Esophagus squamous epithelium (tissue), 5 donors: ENCODE measurements around the gene EIF4E. TPM values are rescaled to one million over a fixed set of nuclear protein-coding genes. Genes with fewer than 3 reads are reported as not detected.
"Not testable (repeated sequence)": the region's sequence is repeated elsewhere in the genome, so short reads cannot be mapped to it uniquely, and the experiment has no call there.

Experiments used
- DNase-seq: peaks from one replicate; lab custom pipeline; 2025; lab: John Stamatoyannopoulos, UW
- H3K27ac ChIP-seq, 4 donors: fragments of 200-600 bp; sonication (generic); one replicate each; pipeline ENCODE4 v1.5.1; 2016 to 2019; ENCODE audit warnings: mild to moderate bottlenecking in 1 of 4
- H3K27me3 ChIP-seq, 4 donors: fragments of 200-600 bp; sonication (generic); 1 replicate in 3 of 4; 2 replicates in 1 of 4; pipeline versions ENCODE4 v1.5.1 to v1.6.0; 2017 to 2021; ENCODE audit warnings: antibody characterized with exemption in 1 of 4
- H3K36me3 ChIP-seq, 3 donors: fragments of 200-600 bp; sonication (generic); one replicate each; pipeline ENCODE4 v1.5.1; 2016 to 2019
- H3K4me1 ChIP-seq, 3 donors: fragments of 200-600 bp; sonication (generic); one replicate each; pipeline ENCODE4 v1.5.1; 2017 to 2019
- H3K4me3 ChIP-seq, 4 donors: fragments of 200-600 bp; sonication (generic); 1 replicate in 3 of 4; 2 replicates in 1 of 4; pipeline ENCODE4 v1.5.1; 2016 to 2019; ENCODE audit warnings: mild to moderate bottlenecking in 2 of 4, moderate library complexity in 1 of 4
- H3K9me3 ChIP-seq, 3 donors: fragments of 200-600 bp; sonication (generic); one replicate each; pipeline ENCODE4 v1.5.1; 2016 to 2019
- CTCF ChIP-seq, 6 experiments: fragments of 450-650 bp in 4 of 6; fragments of 200-600 bp in 2 of 6; sonication (generic) in 2 of 6; IDR thresholded peaks; one replicate each; pipeline ENCODE4 v1.5.1; 2016 to 2019; ENCODE audit warnings: antibody characterized with exemption in 6 of 6, mild to moderate bottlenecking in 4 of 6, moderate library complexity in 4 of 6
- POLR2A ChIP-seq, 4 donors: fragments of 450-650 bp; IDR thresholded peaks; one replicate each; pipeline ENCODE4 v1.6.1; 2017; ENCODE audit warnings: antibody characterized with exemption in 4 of 4, mild to moderate bottlenecking in 4 of 4, moderate library complexity in 3 of 4
- WGBS, 2 donors: methylation state at CpG; one replicate each; pipeline ENCODE4 v1.1.5; 2018; 5-methylcytosine and 5-hydroxymethylcytosine counted together
- intact Hi-C: fragments of 100-400 bp; cut with DNase I; formaldehyde crosslinking; loops from one replicate; pipeline ENCODE4 v1.15.0; 2022
- total RNA-seq, 4 donors: library from RNA; depleted of rRNA; stranded (reverse); fragments of >200 nt; gene quantifications; one replicate each; pipeline ENCODE4 v1.1.0, GENCODE V29; 2016
- donor health status: DM: yes; HTN: yes; CAD: no.

EIF4E gene
- total RNA-seq, 4 donors from 2014 or later, result 86.1 to 149 (median 125) TPM

- intact Hi-C loops, result no loop called here
Measured at GRCh38 chr4:98879515-98879914, 49.4 kb downstream of the EIF4E start.

GRCh38 chr4:98873059-98873458 lies 55.9 kb downstream of the EIF4E start:
- Histone ChIP-seq H3K36me3 (peaks cover 0 to 26% (median 0%) of the 10 kb centered on the region in 3 donors), H3K27ac (no peak overlapping the region), H3K4me3 (no peak overlapping the region), H3K9me3 (no peaks in the 10 kb centered on the region), H3K27me3 (no peaks in the 10 kb centered on the region), H3K4me1 (no peaks in the 10 kb centered on the region)
- DNase-seq, result no peak
- TF ChIP-seq CTCF (IDR thresholded peaks at IDR 0.05), result no peak
- intact Hi-C loops, result no loop called here
- WGBS, 2 donors, result 66 to 74% methylated on average over 2 of the region's 2 CpGs

More at GRCh38 chr4:98879515-98879914, 49.4 kb downstream of the EIF4E start:
- Histone ChIP-seq H3K36me3 (peaks cover 3 to 82% (median 4%) of the 10 kb centered on the region in 3 donors), H3K9me3 (no peaks in the 10 kb centered on the region), H3K4me3 (no peak overlapping the region), H3K27ac (no peak overlapping the region), H3K4me1 (no peaks in the 10 kb centered on the region), H3K27me3 (no peaks in the 10 kb centered on the region)
- no peak for DNase-seq
- TF ChIP-seq POLR2A (IDR thresholded peaks at IDR 0.05), result no peak
- TF ChIP-seq CTCF (IDR thresholded peaks at IDR 0.05), result no peak

GRCh38 chr4:98872120-98872906 lies 56.6 kb downstream of the EIF4E start:
- H3K27me3 ChIP-seq, H3K27ac ChIP-seq, intact Hi-C loops, H3K4me1 ChIP-seq, DNase-seq, H3K9me3 ChIP-seq, H3K4me3 ChIP-seq: not testable (repeated sequence)
- peaks cover 0 to 19% (median 0%) of the 10 kb centered on the region in 3 donors for H3K36me3 ChIP-seq
- WGBS, 2 donors, result 71 to 72% methylated on average over 3 of the region's 3 CpGs

- H3K27ac ChIP-seq, result no peak overlapping the region
- H3K27me3 ChIP-seq, result no peaks in the 10 kb centered on the region
- TF ChIP-seq POLR2A (IDR thresholded peaks at IDR 0.05), result no peak
- no peak for TF ChIP-seq CTCF (IDR thresholded peaks at IDR 0.05)
- no peak overlapping the region for H3K4me3 ChIP-seq
- intact Hi-C loops, result no loop called here
- no peaks in the 10 kb centered on the region for H3K36me3 ChIP-seq
- no peaks in the 10 kb centered on the region for H3K4me1 ChIP-seq
- DNase-seq, result no peak
- H3K9me3 ChIP-seq, result no peaks in the 10 kb centered on the region
- WGBS, 2 donors, result 85 to 92% methylated on average over 1 of the region's 1 CpG
Measured at GRCh38 chr4:98867648-98868047, 61.3 kb downstream of the EIF4E start.

GRCh38 chr4:98865059-98865458 lies 63.9 kb downstream of the EIF4E start:
- 89 to 93% methylated on average over 6 of the region's 6 CpGs for WGBS, 2 donors
- no peak for TF ChIP-seq POLR2A (IDR thresholded peaks at IDR 0.05)
- Histone ChIP-seq H3K9me3 (no peaks in the 10 kb centered on the region), H3K4me3 (no peak overlapping the region), H3K27me3 (no peaks in the 10 kb centered on the region), H3K27ac (no peak overlapping the region), H3K4me1 (no peaks in the 10 kb centered on the region), H3K36me3 (no peaks in the 10 kb centered on the region)
- intact Hi-C loops, result no loop called here
- no peak for DNase-seq

- 40 to 57% methylated on average over 7 of the region's 7 CpGs for WGBS, 2 donors
- TF ChIP-seq POLR2A (IDR thresholded peaks at IDR 0.05) (no peak), CTCF (IDR thresholded peaks at IDR 0.05) (no peak)
- no peak overlapping the region for H3K27ac ChIP-seq
- no peaks in the 10 kb centered on the region for H3K4me1 ChIP-seq
- no peaks in the 10 kb centered on the region for H3K27me3 ChIP-seq
- H3K36me3 ChIP-seq, result no peaks in the 10 kb centered on the region
- H3K4me3 ChIP-seq, result no peak overlapping the region
- intact Hi-C loops, result no loop called here
- no peaks in the 10 kb centered on the region for H3K9me3 ChIP-seq
- DNase-seq, result no peak
Measured at GRCh38 chr4:98864560-98864959, 64.4 kb downstream of the EIF4E start.
